CD14-positive monocyte (primary cell): ENCODE results near the gene AQR. TPM values are rescaled to one million over a fixed set of nuclear protein-coding genes. Genes with fewer than 3 reads are reported as not detected.

Experiments
- DNase-seq, 3 donors: peaks; one replicate each; pipeline ENCODE4 v3.0.0-alpha.2; 2011 to 2022
- H2AFZ ChIP-seq: 2 replicates; pipeline ENCODE4 v1.6.0; 2012; ENCODE audit warnings: mild to moderate bottlenecking, low read depth, low read length, inconsistent platforms; ENCODE audit not compliant: insufficient read depth, poor library complexity, severe bottlenecking
- H3K27ac ChIP-seq, 2 donors: 1 replicate in 1 of 2; 2 replicates in 1 of 2; pipeline ENCODE4 v1.5.1; 2012 to 2013; ENCODE audit warnings: low read length in 2 of 2, control low read depth in 1 of 2, inconsistent platforms in 1 of 2, low read depth in 1 of 2, mild to moderate bottlenecking in 1 of 2
- H3K27me3 ChIP-seq, 2 donors: one replicate each; pipeline versions ENCODE4 v1.6.0 to v1.6.1; 2011 to 2013; ENCODE audit warnings: low read length in 2 of 2; ENCODE audit not compliant: control insufficient read depth in 2 of 2, insufficient read depth in 2 of 2
- H3K36me3 ChIP-seq, 2 donors: replicated peaks in 1 of 2; 1 replicate in 1 of 2; 2 replicates in 1 of 2; pipeline versions ENCODE4 v1.5.1 to v1.6.1; 2012 to 2013; ENCODE audit warnings: low read length in 2 of 2, control low read depth in 1 of 2, inconsistent platforms in 1 of 2, mild to moderate bottlenecking in 1 of 2; ENCODE audit not compliant: insufficient read depth in 2 of 2, control insufficient read depth in 1 of 2
- H3K4me1 ChIP-seq, 2 donors: 1 replicate in 1 of 2; 2 replicates in 1 of 2; pipeline versions ENCODE4 v1.5.1 to v1.6.1; 2012 to 2013; ENCODE audit warnings: low read length in 2 of 2, control low read depth in 1 of 2, inconsistent platforms in 1 of 2, mild to moderate bottlenecking in 1 of 2, moderate library complexity in 1 of 2; ENCODE audit not compliant: insufficient read depth in 2 of 2, control insufficient read depth in 1 of 2
- H3K4me2 ChIP-seq: replicated peaks from 2 replicates; pipeline ENCODE3; 2012; ENCODE audit warnings: low read length, moderate library complexity, mild to moderate bottlenecking; ENCODE audit not compliant: poor library complexity, severe bottlenecking; ENCODE audit errors: extremely low read depth
- H3K4me3 ChIP-seq, 3 experiments: fragments of 200-600 bp in 1 of 3; sonication (generic) in 1 of 3; replicated peaks in 1 of 3; 1 replicate in 2 of 3; 2 replicates in 1 of 3; pipeline ENCODE4 v1.5.1; 2011 to 2013; ENCODE audit warnings: low read length in 3 of 3, mild to moderate bottlenecking in 3 of 3, control low read depth in 2 of 3, low read depth in 2 of 3, inconsistent platforms in 1 of 3, moderate library complexity in 1 of 3
- H3K79me2 ChIP-seq: 2 replicates; pipeline ENCODE4 v1.6.0; 2012; ENCODE audit warnings: mild to moderate bottlenecking, control low read depth, inconsistent platforms, low read length, moderate library complexity; ENCODE audit not compliant: insufficient read depth
- H3K9ac ChIP-seq: 2 replicates; pipeline ENCODE4 v1.6.0; 2017; ENCODE audit warnings: low read length, mild to moderate bottlenecking; ENCODE audit not compliant: insufficient read depth, poor library complexity, severe bottlenecking
- H3K9me3 ChIP-seq, 2 donors: replicated peaks in 1 of 2; 1 replicate in 1 of 2; 2 replicates in 1 of 2; pipeline versions ENCODE4 v1.5.1 to v1.6.1; 2012 to 2013; ENCODE audit warnings: low read length in 2 of 2, control low read depth in 1 of 2; ENCODE audit not compliant: control insufficient read depth in 1 of 2, insufficient read depth in 1 of 2
- H4K20me1 ChIP-seq: 2 replicates; pipeline ENCODE4 v1.6.0; 2012; ENCODE audit warnings: mild to moderate bottlenecking, low read length, control low read depth, moderate library complexity; ENCODE audit not compliant: insufficient read depth
- H3K27ac Mint-ChIP-seq, 7 donors: one replicate each; pipeline ENCODE4 v1.8.0; 2020; ENCODE audit warnings: mild to moderate bottlenecking in 7 of 7, mixed read lengths in 7 of 7, moderate library complexity in 6 of 7, inconsistent platforms in 2 of 7
- H3K27me3 Mint-ChIP-seq, 3 donors: one replicate each; pipeline ENCODE4 v1.8.0; 2021 to 2022; ENCODE audit warnings: low read depth in 3 of 3, mild to moderate bottlenecking in 3 of 3, mixed read lengths in 3 of 3, moderate library complexity in 3 of 3, inconsistent platforms in 1 of 3
- H3K36me3 Mint-ChIP-seq, 2 donors: one replicate each; pipeline ENCODE4 v1.8.0; 2020; ENCODE audit warnings: mixed read lengths in 2 of 2, inconsistent platforms in 1 of 2, mild to moderate bottlenecking in 1 of 2
- H3K4me1 Mint-ChIP-seq: one replicate; pipeline ENCODE4 v1.8.0; 2020; ENCODE audit warnings: mild to moderate bottlenecking, mixed read lengths
- H3K4me3 Mint-ChIP-seq, 2 donors: one replicate each; pipeline ENCODE4 v1.8.0; 2020; ENCODE audit warnings: mild to moderate bottlenecking in 2 of 2, mixed read lengths in 2 of 2, moderate library complexity in 1 of 2
- H3K9me3 Mint-ChIP-seq, 7 donors: one replicate each; pipeline ENCODE4 v1.8.0; 2020 to 2022; ENCODE audit warnings: mixed read lengths in 7 of 7, mild to moderate bottlenecking in 6 of 7, moderate library complexity in 6 of 7, inconsistent platforms in 2 of 7
- WGBS: methylation state at CpG from one replicate; pipeline ENCODE4 v1.1.5; 2013; ENCODE audit warnings: missing lambda C conversion rate; ENCODE audit not compliant: insufficient coverage; 5-methylcytosine and 5-hydroxymethylcytosine counted together
- intact Hi-C, 2 donors: fragments of 100-400 bp; cut with micrococcal nuclease; formaldehyde crosslinking; loops; one replicate each; pipeline versions ENCODE4 v1.15.0 to v1.15.1; 2023
- polyA plus RNA-seq, 3 donors: library from polyadenylated mRNA; depleted of rRNA in 1 of 3; unstranded in 2 of 3; stranded (reverse) in 1 of 3; fragments of 300-500 nt in 2 of 3; fragments of >200 nt in 1 of 3; fragmentation: Illumina TruSeq in 2 of 3; gene quantifications; 1 replicate in 2 of 3; 2 replicates in 1 of 3; pipeline ENCODE4 v1.2.3, GENCODE V29; 2012 to 2021
- TF ChIP-seq, protein P1 (sequence below): fragments of 200-600 bp; IDR thresholded peaks from one replicate; pipeline ENCODE4 v1.8.0; 2022; ENCODE audit warnings: antibody characterized with exemption, mild to moderate bottlenecking

Gene AQR
- polyA plus RNA-seq, 3 donors: 8.4 to 26.4 (median 16.8) TPM

DNA sequence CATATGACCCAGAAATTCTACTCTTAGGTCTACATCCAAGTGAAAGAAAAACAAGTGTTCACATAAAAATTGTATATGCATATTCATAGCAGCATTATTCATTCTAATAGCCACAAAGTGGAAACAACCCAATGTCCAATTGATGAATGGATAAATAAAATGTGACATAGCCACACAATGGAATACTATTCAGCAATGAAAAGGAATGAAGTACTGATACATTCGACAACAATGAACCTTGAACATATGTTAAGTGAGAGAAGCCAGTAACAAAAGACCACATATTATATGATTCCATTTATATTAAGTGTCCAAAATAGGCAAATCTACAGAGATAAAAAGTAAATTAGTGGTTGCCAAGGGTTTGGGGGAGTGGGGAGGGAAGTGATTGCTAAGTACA, 104.0 kb downstream of the AQR start:
- H3K9me3 Mint-ChIP-seq: peaks cover 0 to 5% (median 0%) of the 10 kb centered on the region in 7 donors
- WGBS: no CpG with 5 or more reads among the region's 1 CpG
- intact Hi-C loops: no loop called here
- H3K4me1 Mint-ChIP-seq: no peaks in the 10 kb centered on the region
- DNase-seq: no peak
- no peak overlapping the region for H2AFZ ChIP-seq
- no peak overlapping the region for H3K27ac ChIP-seq
- no peaks in the 10 kb centered on the region for H3K79me2 ChIP-seq
- H3K9me3 ChIP-seq: no peaks in the 10 kb centered on the region
- no peaks in the 10 kb centered on the region for H3K4me1 ChIP-seq
- H3K4me2 ChIP-seq: no peak overlapping the region
- peaks cover 72 to 96% of the 10 kb centered on the region in 2 donors for H3K36me3 ChIP-seq
- peaks cover 70 to 79% of the 10 kb centered on the region in 2 donors for H3K36me3 Mint-ChIP-seq
- H3K27ac Mint-ChIP-seq: no peak overlapping the region
- no peak overlapping the region for H3K4me3 ChIP-seq
- H3K27me3 ChIP-seq: no peaks in the 10 kb centered on the region
- TF ChIP-seq, protein P1, sequence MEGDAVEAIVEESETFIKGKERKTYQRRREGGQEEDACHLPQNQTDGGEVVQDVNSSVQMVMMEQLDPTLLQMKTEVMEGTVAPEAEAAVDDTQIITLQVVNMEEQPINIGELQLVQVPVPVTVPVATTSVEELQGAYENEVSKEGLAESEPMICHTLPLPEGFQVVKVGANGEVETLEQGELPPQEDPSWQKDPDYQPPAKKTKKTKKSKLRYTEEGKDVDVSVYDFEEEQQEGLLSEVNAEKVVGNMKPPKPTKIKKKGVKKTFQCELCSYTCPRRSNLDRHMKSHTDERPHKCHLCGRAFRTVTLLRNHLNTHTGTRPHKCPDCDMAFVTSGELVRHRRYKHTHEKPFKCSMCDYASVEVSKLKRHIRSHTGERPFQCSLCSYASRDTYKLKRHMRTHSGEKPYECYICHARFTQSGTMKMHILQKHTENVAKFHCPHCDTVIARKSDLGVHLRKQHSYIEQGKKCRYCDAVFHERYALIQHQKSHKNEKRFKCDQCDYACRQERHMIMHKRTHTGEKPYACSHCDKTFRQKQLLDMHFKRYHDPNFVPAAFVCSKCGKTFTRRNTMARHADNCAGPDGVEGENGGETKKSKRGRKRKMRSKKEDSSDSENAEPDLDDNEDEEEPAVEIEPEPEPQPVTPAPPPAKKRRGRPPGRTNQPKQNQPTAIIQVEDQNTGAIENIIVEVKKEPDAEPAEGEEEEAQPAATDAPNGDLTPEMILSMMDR: no peak
- no peak overlapping the region for H3K9ac ChIP-seq
- no peak overlapping the region for H3K4me3 Mint-ChIP-seq
- no peaks in the 10 kb centered on the region for H3K27me3 Mint-ChIP-seq
- no peaks in the 10 kb centered on the region for H4K20me1 ChIP-seq

DNA sequence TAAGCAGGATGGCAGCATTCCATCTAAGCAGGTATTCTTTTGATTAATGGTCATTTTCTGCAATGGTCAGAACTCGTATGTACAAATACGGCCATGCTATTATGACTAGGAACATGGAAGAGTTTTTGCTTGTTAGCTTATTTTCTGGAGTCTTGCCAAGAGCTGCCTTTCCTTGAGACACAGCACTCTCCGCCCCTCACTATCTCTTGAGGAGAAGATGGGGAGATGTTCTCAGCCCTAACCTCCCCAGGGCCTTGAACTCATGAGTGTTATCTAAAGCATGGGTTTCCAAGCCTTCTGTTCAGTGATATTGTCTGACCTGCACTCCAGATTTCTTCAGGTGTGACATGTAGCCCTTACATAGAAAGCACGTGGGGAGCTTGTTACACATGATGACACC, 108.3 kb downstream of the AQR start:
- H3K9me3 ChIP-seq: no peaks in the 10 kb centered on the region
- no peaks in the 10 kb centered on the region for H3K9me3 Mint-ChIP-seq
- no peak overlapping the region for H3K4me3 Mint-ChIP-seq
- H3K4me1 ChIP-seq: no peaks in the 10 kb centered on the region
- H4K20me1 ChIP-seq: no peaks in the 10 kb centered on the region
- no peak overlapping the region for H3K27ac Mint-ChIP-seq
- TF ChIP-seq, protein P1: no peak
- no peak overlapping the region for H2AFZ ChIP-seq
- intact Hi-C loops: no loop called here
- H3K4me1 Mint-ChIP-seq: no peaks in the 10 kb centered on the region
- no peak overlapping the region for H3K27ac ChIP-seq
- H3K9ac ChIP-seq: no peak overlapping the region
- H3K36me3 Mint-ChIP-seq: peaks cover 70 to 83% of the 10 kb centered on the region in 2 donors
- peaks cover 76 to 99% of the 10 kb centered on the region in 2 donors for H3K36me3 ChIP-seq
- H3K4me2 ChIP-seq: no peak overlapping the region
- H3K27me3 Mint-ChIP-seq: no peaks in the 10 kb centered on the region
- no peaks in the 10 kb centered on the region for H3K27me3 ChIP-seq
- no peak overlapping the region for H3K4me3 ChIP-seq
- no peaks in the 10 kb centered on the region for H3K79me2 ChIP-seq
- 100% methylated on average over 3 of the region's 4 CpGs for WGBS
- no peak for DNase-seq
